ENCODE measurements around the gene OAT. TPM values are rescaled to one million over a fixed set of nuclear protein-coding genes. Genes with fewer than 3 reads are reported as not detected.

The OAT gene
- total RNA-seq, 4 donors from 2014 or later, result 139 to 205 (median 168) TPM

- WGBS, 2 donors (ENCODE audit: low coverage in 1 of 2), result 58% methylated on average over 3 of the region's 7 CpGs; no CpG with 5 or more reads in 1 of the 2 donors
- TF ChIP-seq EP300 (IDR thresholded peaks at IDR 0.05), result no peak
- H3K27me3 ChIP-seq, result no peaks in the 10 kb centered on the region
- H3K27ac ChIP-seq, result no peak overlapping the region
- no peaks in the 10 kb centered on the region for H3K9me3 ChIP-seq
- peak; percentile 25 for ATAC-seq
- no peaks in the 10 kb centered on the region for H3K36me3 ChIP-seq
- no peak overlapping the region for H3K4me3 ChIP-seq
- H3K4me1 ChIP-seq, result no peaks in the 10 kb centered on the region
Observed at GRCh38 chr10:124366825-124367224, 51.9 kb downstream of the OAT start.

- TF ChIP-seq POLR2A (IDR thresholded peaks at IDR 0.05) (no peak), EP300 (IDR thresholded peaks at IDR 0.05) (no peak), CTCF (IDR thresholded peaks at IDR 0.05) (no peak)
- Histone ChIP-seq H3K27me3 (no peaks in the 10 kb centered on the region), H3K4me1 (no peaks in the 10 kb centered on the region), H3K4me3 (no peak overlapping the region), H3K36me3 (no peaks in the 10 kb centered on the region), H3K9me3 (no peaks in the 10 kb centered on the region), H3K27ac (no peak overlapping the region)
- no peak for ATAC-seq
- WGBS, 2 donors (ENCODE audit: low coverage in 1 of 2), result 77% methylated on average over 4 of the region's 5 CpGs; no CpG with 5 or more reads in 1 of the 2 donors
Observed at GRCh38 chr10:124366343-124366742, 52.4 kb downstream of the OAT start.

- Histone ChIP-seq H3K4me3 (no peak overlapping the region), H3K4me1 (no peaks in the 10 kb centered on the region), H3K36me3 (no peaks in the 10 kb centered on the region), H3K27ac (no peak overlapping the region), H3K9me3 (peaks cover 0 to 6% (median 2%) of the 10 kb centered on the region in 3 donors), H3K27me3 (no peaks in the 10 kb centered on the region)
- TF ChIP-seq EP300 (IDR thresholded peaks at IDR 0.05) (no peak), POLR2A (IDR thresholded peaks at IDR 0.05) (no peak), POLR2AphosphoS5 (IDR thresholded peaks at IDR 0.05) (no peak), CTCF (IDR thresholded peaks at IDR 0.05) (no peak)
- 84 to 89% methylated on average over 4 to 5 of the region's 5 CpGs for WGBS, 2 donors (ENCODE audit: low coverage in 1 of 2)
- ATAC-seq, result no peak
Observed at GRCh38 chr10:124364674-124365073, 54.0 kb downstream of the OAT start.

GRCh38 chr10:124362568-124362967, 56.2 kb downstream of the OAT start:
- WGBS, 2 donors (ENCODE audit: low coverage in 1 of 2), result 64 to 73% methylated on average over 5 to 8 of the region's 10 CpGs
- Histone ChIP-seq H3K4me3 (no peak overlapping the region), H3K27ac (no peak overlapping the region), H3K36me3 (no peaks in the 10 kb centered on the region), H3K9me3 (peaks cover 0 to 20% (median 2%) of the 10 kb centered on the region in 3 donors), H3K4me1 (no peaks in the 10 kb centered on the region), H3K27me3 (no peaks in the 10 kb centered on the region)
- ATAC-seq, result no peak
- TF ChIP-seq POLR2AphosphoS5 (IDR thresholded peaks at IDR 0.05) (no peak), EP300 (IDR thresholded peaks at IDR 0.05) (no peak), POLR2A (IDR thresholded peaks at IDR 0.05) (no peak), CTCF (IDR thresholded peaks at IDR 0.05) (no peak)

- no peak for ATAC-seq
- 84 to 86% methylated on average over 2 of the region's 2 CpGs for WGBS, 2 donors (ENCODE audit: low coverage in 1 of 2)
- peaks cover 0 to 20% (median 2%) of the 10 kb centered on the region in 3 donors for H3K9me3 ChIP-seq
- TF ChIP-seq POLR2AphosphoS5 (IDR thresholded peaks at IDR 0.05) (no peak), CTCF (IDR thresholded peaks at IDR 0.05) (no peak), POLR2A (IDR thresholded peaks at IDR 0.05) (no peak), EP300 (IDR thresholded peaks at IDR 0.05) (no peak)
- H3K36me3 ChIP-seq, result no peaks in the 10 kb centered on the region
- H3K27ac ChIP-seq, result no peak overlapping the region
- no peaks in the 10 kb centered on the region for H3K27me3 ChIP-seq
- no peak overlapping the region for H3K4me3 ChIP-seq
- H3K4me1 ChIP-seq, result peaks cover 0 to 4% (median 0%) of the 10 kb centered on the region in 3 donors
Observed at GRCh38 chr10:124359336-124359832, 59.3 kb downstream of the OAT start.

All from gastroesophageal sphincter (tissue), 4 donors.